Endodermal cell (in vitro differentiated cells): ENCODE results near the gene KLC4. TPM values are rescaled to one million over a fixed set of nuclear protein-coding genes. Genes with fewer than 3 reads are reported as not detected.

ENCODE experiments used
- DNase-seq: peaks from one replicate; pipeline ENCODE4 v3.0.0-alpha.2; 2017
- H3K27ac ChIP-seq: 2 replicates; pipeline ENCODE4 v1.5.1; 2013; ENCODE audit warnings: mild to moderate bottlenecking, low read depth, low read length, moderate library complexity
- H3K27me3 ChIP-seq: 2 replicates; pipeline ENCODE4 v1.6.1; 2013; ENCODE audit warnings: mild to moderate bottlenecking, low read length, moderate library complexity; ENCODE audit not compliant: insufficient read depth, control insufficient read depth, poor library complexity, severe bottlenecking
- H3K36me3 ChIP-seq: 2 replicates; pipeline ENCODE4 v1.7.0; 2013; ENCODE audit warnings: mild to moderate bottlenecking, low read length, moderate library complexity; ENCODE audit not compliant: control insufficient read depth, insufficient read depth
- H3K4me1 ChIP-seq: one replicate; pipeline ENCODE4 v1.7.0; 2013; ENCODE audit warnings: low read length; ENCODE audit not compliant: control insufficient read depth, insufficient read depth
- H3K4me3 ChIP-seq: 2 replicates; pipeline ENCODE4 v1.5.1; 2013; ENCODE audit warnings: mild to moderate bottlenecking, low read length, moderate library complexity
- H3K9ac ChIP-seq: 2 replicates; pipeline ENCODE4 v1.6.1; 2013; ENCODE audit warnings: mild to moderate bottlenecking, low read length, moderate library complexity; ENCODE audit not compliant: poor library complexity, severe bottlenecking; ENCODE audit errors: extremely low read depth
- H3K9me3 ChIP-seq: 2 replicates; pipeline ENCODE4 v1.6.1; 2013; ENCODE audit warnings: mild to moderate bottlenecking, low read length, moderate library complexity; ENCODE audit not compliant: control insufficient read depth
- H3K27ac Mint-ChIP-seq: 2 replicates; pipeline ENCODE4 v1.8.0; 2020; ENCODE audit warnings: mixed read lengths
- H3K27me3 Mint-ChIP-seq: 2 replicates; pipeline ENCODE4 v1.8.0; 2021; ENCODE audit warnings: mild to moderate bottlenecking, mixed read lengths; ENCODE audit not compliant: insufficient read depth
- H3K36me3 Mint-ChIP-seq: 2 replicates; pipeline ENCODE4 v1.8.0; 2020; ENCODE audit warnings: low read depth, mixed read lengths
- H3K4me1 Mint-ChIP-seq: 2 replicates; pipeline ENCODE4 v1.8.0; 2020; ENCODE audit warnings: mixed read lengths
- H3K4me3 Mint-ChIP-seq: 2 replicates; pipeline ENCODE4 v1.8.0; 2020; ENCODE audit warnings: mild to moderate bottlenecking, moderate library complexity, mixed read lengths
- H3K9me3 Mint-ChIP-seq: 2 replicates; pipeline ENCODE4 v1.8.0; 2020; ENCODE audit warnings: mild to moderate bottlenecking, mixed read lengths
- CTCF ChIP-seq: fragments of 200-600 bp; sonication (generic); conservative IDR thresholded peaks from 2 replicates; pipeline ENCODE4 v1.5.0; 2021; ENCODE audit warnings: antibody characterized with exemption, mild to moderate bottlenecking
- WGBS, 2 experiments: methylation state at CpG; one replicate each; pipeline versions ENCODE4 v1.1.5 to v1.1.7; 2013; ENCODE audit warnings: missing lambda C conversion rate in 2 of 2, mixed read lengths in 1 of 2; ENCODE audit not compliant: insufficient coverage in 1 of 2, insufficient read length in 1 of 2; 5-methylcytosine and 5-hydroxymethylcytosine counted together
- total RNA-seq, 2 donors: library from RNA; stranded (reverse); fragmentation: NEBNext Ultra II Directional in 1 of 2; extraction: Animal tissue kit (Norgen Biotek cat#: 25700) in 1 of 2; gene quantifications; 2 replicates in 1 of 2; 3 replicates in 1 of 2; pipeline ENCODE4 v1.2.1, GENCODE V29; 2021

KLC4 gene
- total RNA-seq, 2 donors from 2014 or later: 36.6 to 38.0 TPM

GRCh38 chr6:43124481-43124880 lies 65.0 kb downstream of the KLC4 start:
- H3K36me3 Mint-ChIP-seq: no peaks in the 10 kb centered on the region
- Histone ChIP-seq H3K27ac (peak overlapping the region; percentile 17), H3K4me3 (no peak overlapping the region), H3K36me3 (no peaks in the 10 kb centered on the region), H3K9ac (no peak overlapping the region), H3K4me1 (no peaks in the 10 kb centered on the region), H3K27me3 (no peaks in the 10 kb centered on the region), H3K9me3 (no peaks in the 10 kb centered on the region)
- TF ChIP-seq CTCF: no peak
- H3K4me1 Mint-ChIP-seq: peaks cover 33% of the 10 kb centered on the region
- 97 to 100% methylated on average over 4 to 6 of the region's 6 CpGs for WGBS, 2 experiments
- H3K27me3 Mint-ChIP-seq: no peaks in the 10 kb centered on the region
- DNase-seq: no peak
- no peak overlapping the region for H3K4me3 Mint-ChIP-seq
- no peaks in the 10 kb centered on the region for H3K9me3 Mint-ChIP-seq
- no peak overlapping the region for H3K27ac Mint-ChIP-seq

Other genes with a start within 250 kb of the KLC4 start
- gene RPL7L1, start 180.0 kb upstream of the KLC4 start, total RNA-seq: 100 to 1,000 TPM; 112 to 114 TPM
- not detected for gene PTCRA, start 143.6 kb upstream of the KLC4 start, total RNA-seq
- gene CNPY3, start 130.2 kb upstream of the KLC4 start, total RNA-seq: 10 to 100 TPM; 72.7 to 73.6 TPM
- under 1 TPM; 0.75 to 0.84 TPM for gene GNMT, start 98.9 kb upstream of the KLC4 start, total RNA-seq
- gene PEX6, start 80.5 kb upstream of the KLC4 start, total RNA-seq: 10 to 100 TPM; 17.2 to 21.4 TPM
- 10 to 100 TPM; 57.5 to 59.1 TPM for gene PPP2R5D, start 75.1 kb upstream of the KLC4 start, total RNA-seq
- 100 to 1,000 TPM in 1 of 2 donors, 10 to 100 TPM in 1; 93.3 to 104 TPM for gene MEA1, start 45.7 kb upstream of the KLC4 start, total RNA-seq
- gene KLHDC3, start 45.4 kb upstream of the KLC4 start, total RNA-seq: 100 to 1,000 TPM; 124 to 135 TPM
- 10 to 100 TPM; 76.9 to 80.6 TPM for gene RRP36, start 38.0 kb upstream of the KLC4 start, total RNA-seq
- 10 to 100 TPM; 39.0 to 51.7 TPM for gene CUL7, start 5.8 kb upstream of the KLC4 start, total RNA-seq
- 10 to 100 TPM; 51.6 to 65.2 TPM for gene MRPL2, start 197 bp upstream of the KLC4 start, total RNA-seq
- 100 to 1,000 TPM; 167 to 183 TPM for gene PTK7, start 16.7 kb downstream of the KLC4 start, total RNA-seq
- 10 to 100 TPM; 32.7 to 44.2 TPM for gene SRF, start 111.6 kb downstream of the KLC4 start, total RNA-seq
- gene CUL9, start 122.6 kb downstream of the KLC4 start, total RNA-seq: 10 to 100 TPM; 30.3 to 34.1 TPM
- 10 to 100 TPM; 48.2 to 66.5 TPM for gene DNPH1, start 169.8 kb downstream of the KLC4 start, total RNA-seq
- under 1 TPM; 0.62 TPM for gene TTBK1, start 183.8 kb downstream of the KLC4 start, total RNA-seq
- gene SLC22A7, start 238.6 kb downstream of the KLC4 start, total RNA-seq: not detected
- 10 to 100 TPM; 13.4 to 19.3 TPM for gene CRIP3, start 249.2 kb downstream of the KLC4 start, total RNA-seq